Stomach (tissue), 4 donors: Measurements from ENCODE around the gene ZNF782.

Source experiments
- CTCF ChIP-seq, 7 experiments: fragments of 450-650 bp in 4 of 7; fragments of 200-600 bp in 3 of 7; sonication (generic) in 3 of 7; IDR thresholded peaks; one replicate each; pipeline ENCODE4 v1.5.1; 2016 to 2019; ENCODE audit warnings: antibody characterized with exemption in 7 of 7, control low read depth in 2 of 7, mild to moderate bottlenecking in 1 of 7
- EP300 ChIP-seq: sonication (generic); formaldehyde crosslinking; IDR thresholded peaks from one replicate; pipeline ENCODE4 v1.6.1; 2017; ENCODE audit warnings: antibody characterized with exemption

- TF ChIP-seq CTCF (IDR thresholded peaks at IDR 0.05) (no peak), EP300 (no peak)
Measured at GRCh38 chr9:96883922-96884321, 29.6 kb upstream of the ZNF782 start.
